A673 (cell line): Measurements from ENCODE around the gene CELSR1. TPM values are rescaled to one million over a fixed set of nuclear protein-coding genes. Genes with fewer than 3 reads are reported as not detected.
"Not testable (repeated sequence)": the region's sequence is repeated elsewhere in the genome, so short reads cannot be mapped to it uniquely, and the experiment has no call there.

Experiments
- BruUV-seq: library from RNA; stranded (reverse); fragments of 400-500 nt; replicated peaks from 2 replicates; lab custom pipeline; 2021; lab: Mats Ljungman, UMichigan
- CTCF ChIA-PET: fragments of 300-600 bp; sonication (Branson Sonifier 250); formaldehyde crosslinking; loops from one replicate; lab custom pipeline; 2022; ENCODE audit warnings: antibody characterized with exemption; lab: Charles Lee
- POLR2A ChIA-PET: fragments of 300-600 bp; sonication (Branson Sonifier 250); formaldehyde crosslinking; loops from one replicate; lab custom pipeline; 2022; ENCODE audit warnings: antibody characterized with exemption; ENCODE audit not compliant: low non-redundant PET; lab: Charles Lee
- DNase-seq: peaks from one replicate; pipeline ENCODE4 v3.0.0-alpha.2; 2015; ENCODE audit warnings: low spot score
- H3K27ac ChIP-seq: fragments of 200-600 bp; sonication (generic); 2 replicates; pipeline ENCODE4 v1.5.1; 2016; ENCODE audit warnings: mixed run types, low read depth, mild to moderate bottlenecking, mixed read lengths, antibody characterized with exemption, low read length; ENCODE audit not compliant: poor library complexity, severe bottlenecking
- H3K27me3 ChIP-seq: fragments of 200-600 bp; sonication (generic); replicated peaks from 2 replicates; pipeline ENCODE4 v1.6.1; 2017; ENCODE audit warnings: mixed run types, low read depth, mild to moderate bottlenecking, mixed read lengths, antibody characterized with exemption, low read length; ENCODE audit not compliant: insufficient read depth, poor library complexity
- H3K36me3 ChIP-seq: fragments of 200-600 bp; sonication (generic); 2 replicates; pipeline ENCODE4 v1.6.1; 2016; ENCODE audit warnings: mixed run types, mild to moderate bottlenecking, mixed read lengths, antibody characterized with exemption, low read length; ENCODE audit not compliant: insufficient read depth, poor library complexity, severe bottlenecking
- H3K4me1 ChIP-seq: fragments of 200-600 bp; sonication (generic); 2 replicates; pipeline ENCODE4 v1.6.1; 2017; ENCODE audit warnings: mixed run types, mild to moderate bottlenecking, mixed read lengths, antibody characterized with exemption, low read length; ENCODE audit not compliant: insufficient read depth, poor library complexity, severe bottlenecking
- H3K4me3 ChIP-seq: fragments of 200-600 bp; sonication (generic); 2 replicates; pipeline ENCODE4 v1.5.1; 2016; ENCODE audit warnings: low read depth, mixed run types, mild to moderate bottlenecking, mixed read lengths, low read length; ENCODE audit not compliant: poor library complexity, severe bottlenecking
- H3K9me3 ChIP-seq: fragments of 200-600 bp; sonication (generic); 2 replicates; pipeline ENCODE4 v1.6.1; 2016; ENCODE audit warnings: mixed run types, low read depth, mild to moderate bottlenecking, mixed read lengths, antibody characterized with exemption, low read length; ENCODE audit not compliant: poor library complexity, severe bottlenecking
- EZH2 ChIP-seq: fragments of 200-600 bp; sonication (generic); IDR thresholded peaks from 2 replicates; pipeline ENCODE4 v1.6.1; 2017; ENCODE audit warnings: borderline replicate concordance, low read depth, mild to moderate bottlenecking, mixed read lengths, antibody characterized with exemption, low read length; ENCODE audit not compliant: poor library complexity, severe bottlenecking
- intact Hi-C: fragments of 100-400 bp; cut with micrococcal nuclease; formaldehyde crosslinking; loops from one replicate; pipeline ENCODE4 v1.10.0; 2022; ENCODE audit not compliant: unreplicated experiment
- total RNA-seq: library from RNA; stranded (reverse); gene quantifications from 2 replicates; pipeline ENCODE4 v1.2.3, GENCODE V29; 2021
- TF ChIP-seq, protein P1 (sequence below): fragments of 300-800, 200-600 bp; sonication (generic); conservative IDR thresholded peaks from 2 replicates; pipeline ENCODE4 v1.5.1; 2017; ENCODE audit warnings: low read depth, mild to moderate bottlenecking, antibody characterized with exemption, low read length, moderate library complexity, mixed read lengths

CELSR1 gene
- total RNA-seq, 1 experiment from 2014 or later: 2.3 TPM

- BruUV-seq: no TSS peak
- Histone ChIP-seq H3K4me1 (no peaks in the 10 kb centered on the region), H3K27ac (no peak overlapping the region), H3K27me3 (no peaks in the 10 kb centered on the region), H3K36me3 (no peaks in the 10 kb centered on the region), H3K9me3 (no peaks in the 10 kb centered on the region), H3K4me3 (no peak overlapping the region)
- no peak for TF ChIP-seq EZH2
- TF ChIP-seq, protein P1, sequence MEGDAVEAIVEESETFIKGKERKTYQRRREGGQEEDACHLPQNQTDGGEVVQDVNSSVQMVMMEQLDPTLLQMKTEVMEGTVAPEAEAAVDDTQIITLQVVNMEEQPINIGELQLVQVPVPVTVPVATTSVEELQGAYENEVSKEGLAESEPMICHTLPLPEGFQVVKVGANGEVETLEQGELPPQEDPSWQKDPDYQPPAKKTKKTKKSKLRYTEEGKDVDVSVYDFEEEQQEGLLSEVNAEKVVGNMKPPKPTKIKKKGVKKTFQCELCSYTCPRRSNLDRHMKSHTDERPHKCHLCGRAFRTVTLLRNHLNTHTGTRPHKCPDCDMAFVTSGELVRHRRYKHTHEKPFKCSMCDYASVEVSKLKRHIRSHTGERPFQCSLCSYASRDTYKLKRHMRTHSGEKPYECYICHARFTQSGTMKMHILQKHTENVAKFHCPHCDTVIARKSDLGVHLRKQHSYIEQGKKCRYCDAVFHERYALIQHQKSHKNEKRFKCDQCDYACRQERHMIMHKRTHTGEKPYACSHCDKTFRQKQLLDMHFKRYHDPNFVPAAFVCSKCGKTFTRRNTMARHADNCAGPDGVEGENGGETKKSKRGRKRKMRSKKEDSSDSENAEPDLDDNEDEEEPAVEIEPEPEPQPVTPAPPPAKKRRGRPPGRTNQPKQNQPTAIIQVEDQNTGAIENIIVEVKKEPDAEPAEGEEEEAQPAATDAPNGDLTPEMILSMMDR: no peak
- DNase-seq: no peak
- intact Hi-C loops: loop anchor here (10.0 kb wide), 1 partner anchor 632 kb away; no protein-coding TSS in a partner anchor
- POLR2A ChIA-PET: no interaction called here
- CTCF ChIA-PET: no interaction called here
Observed at GRCh38 chr22:46472722-46473016, 64.8 kb downstream of the CELSR1 start.

- no peaks in the 10 kb centered on the region for H3K4me1 ChIP-seq
- H3K27me3 ChIP-seq: no peaks in the 10 kb centered on the region
- no peaks in the 10 kb centered on the region for H3K36me3 ChIP-seq
- TF ChIP-seq EZH2: no peak
- TF ChIP-seq, protein P1: no peak
- ChIA-PET POLR2A (no interaction called here), CTCF (no interaction called here)
- no TSS peak for BruUV-seq
- no peak overlapping the region for H3K27ac ChIP-seq
- no peaks in the 10 kb centered on the region for H3K9me3 ChIP-seq
- no peak for DNase-seq
- intact Hi-C loops: loop anchor here (10.0 kb wide), 1 partner anchor 633 kb away; no protein-coding TSS in a partner anchor
- H3K4me3 ChIP-seq: no peak overlapping the region
Observed at GRCh38 chr22:46471901-46472721, 65.3 kb downstream of the CELSR1 start.

- intact Hi-C loops: loop anchor here (10.0 kb wide), 1 partner anchor 633 kb away; no protein-coding TSS in a partner anchor
- BruUV-seq, CTCF ChIA-PET, H3K9me3 ChIP-seq, H3K27me3 ChIP-seq, POLR2A ChIA-PET, DNase-seq, H3K4me1 ChIP-seq, H3K27ac ChIP-seq, H3K4me3 ChIP-seq, H3K36me3 ChIP-seq: not testable (repeated sequence)
Observed at GRCh38 chr22:46471330-46471729, 66.1 kb downstream of the CELSR1 start.

DNA sequence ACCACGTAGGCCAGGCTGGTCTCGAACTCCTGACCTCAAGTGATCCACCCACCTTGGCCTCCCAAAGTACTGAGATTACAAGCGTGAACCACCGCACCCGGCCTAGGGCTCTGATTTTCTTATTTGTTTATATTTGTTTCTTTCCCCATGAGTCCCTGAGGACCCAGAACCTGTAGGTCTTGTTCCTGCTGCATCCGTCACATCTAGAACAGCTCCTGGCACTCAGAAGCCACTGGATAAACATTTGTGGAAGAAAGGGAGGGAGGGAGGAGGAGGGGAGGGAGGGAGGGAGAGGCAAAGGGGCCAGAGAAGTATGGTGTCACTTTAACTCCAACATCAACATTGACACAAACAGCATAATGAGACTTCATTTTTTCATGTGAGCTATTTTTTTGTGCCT lies 67.7 kb downstream of the CELSR1 start:
- ChIA-PET POLR2A (no interaction called here), CTCF (no interaction called here)
- no peak overlapping the region for H3K27ac ChIP-seq
- no peaks in the 10 kb centered on the region for H3K36me3 ChIP-seq
- intact Hi-C loops: loop anchor here (10.0 kb wide), 1 partner anchor 635 kb away; no protein-coding TSS in a partner anchor
- H3K4me1 ChIP-seq: no peaks in the 10 kb centered on the region
- no peaks in the 10 kb centered on the region for H3K9me3 ChIP-seq
- DNase-seq: no peak
- H3K4me3 ChIP-seq: no peak overlapping the region
- TF ChIP-seq EZH2: no peak
- no TSS peak for BruUV-seq
- no peaks in the 10 kb centered on the region for H3K27me3 ChIP-seq
